ENCODE data around the gene RGL3. TPM values are rescaled to one million over a fixed set of nuclear protein-coding genes. Genes with fewer than 3 reads are reported as not detected.

Gene RGL3
- total RNA-seq, 1 donor from 2014 or later = 3.6 TPM

- H3K27ac ChIP-seq (ENCODE audit: low read depth, low read length) = no peak overlapping the region
Observed at GRCh38 chr19:11367528-11367927, 51.6 kb downstream of the RGL3 start.

GRCh38 chr19:11365557-11366117 lies 53.5 kb downstream of the RGL3 start:
- no peak for DNase-seq (ENCODE audit: low read depth)
- Histone ChIP-seq H3K27me3 (ENCODE audit: insufficient read depth, low read length) (no peaks in the 10 kb centered on the region), H3K27ac (ENCODE audit: low read depth, low read length) (no peak overlapping the region), H3K36me3 (ENCODE audit: insufficient read depth, low read length) (no peaks in the 10 kb centered on the region), H4K20me1 (ENCODE audit: insufficient read depth, low read length) (peaks cover 12% of the 10 kb centered on the region), H2AFZ (ENCODE audit: low read depth, low read length) (no peak overlapping the region), H3K4me2 (ENCODE audit: low read length) (no peak overlapping the region), H3K9me3 (ENCODE audit: insufficient read depth, low read depth, low read length) (no peaks in the 10 kb centered on the region), H3K4me3 (ENCODE audit: insufficient read depth, low read depth, low read length) (no peak overlapping the region), H3K79me2 (ENCODE audit: insufficient read depth, low read length) (no peaks in the 10 kb centered on the region), H3K9ac (ENCODE audit: low read length) (no peak overlapping the region), H3K4me1 (ENCODE audit: insufficient read depth, low read length) (no peaks in the 10 kb centered on the region)
- Mint-ChIP-seq H3K27ac (ENCODE audit: unreplicated experiment) (no peak overlapping the region), H3K36me3 (ENCODE audit: low read depth, unreplicated experiment) (peaks cover 18% of the 10 kb centered on the region), H3K4me1 (ENCODE audit: low read depth, unreplicated experiment) (no peaks in the 10 kb centered on the region), H3K27me3 (ENCODE audit: low read depth, unreplicated experiment) (no peaks in the 10 kb centered on the region), H3K9me3 (ENCODE audit: unreplicated experiment) (no peaks in the 10 kb centered on the region), H3K4me3 (ENCODE audit: unreplicated experiment) (no peak overlapping the region)
- TF ChIP-seq CTCF (IDR thresholded peaks at IDR 0.05; ENCODE audit: insufficient read depth, low read depth, low read length) = no peak
- no peak for TF ChIP-seq EZH2 (IDR thresholded peaks at IDR 0.05; ENCODE audit: insufficient read depth, low read length)
- no peak for FAIRE-seq

More at GRCh38 chr19:11367528-11367927, 51.6 kb downstream of the RGL3 start:
- Histone ChIP-seq H3K79me2 (ENCODE audit: insufficient read depth, low read length) (no peaks in the 10 kb centered on the region), H3K9ac (ENCODE audit: low read length) (no peak overlapping the region), H3K27me3 (ENCODE audit: insufficient read depth, low read length) (no peaks in the 10 kb centered on the region), H3K4me2 (ENCODE audit: low read length) (no peak overlapping the region), H3K9me3 (ENCODE audit: insufficient read depth, low read depth, low read length) (no peaks in the 10 kb centered on the region), H3K36me3 (ENCODE audit: insufficient read depth, low read length) (no peaks in the 10 kb centered on the region), H2AFZ (ENCODE audit: low read depth, low read length) (no peak overlapping the region), H4K20me1 (ENCODE audit: insufficient read depth, low read length) (peaks cover 7% of the 10 kb centered on the region), H3K4me3 (ENCODE audit: insufficient read depth, low read depth, low read length) (no peak overlapping the region), H3K4me1 (ENCODE audit: insufficient read depth, low read length) (no peaks in the 10 kb centered on the region)
- Mint-ChIP-seq H3K4me1 (ENCODE audit: low read depth, unreplicated experiment) (no peaks in the 10 kb centered on the region), H3K9me3 (ENCODE audit: unreplicated experiment) (no peaks in the 10 kb centered on the region), H3K36me3 (ENCODE audit: low read depth, unreplicated experiment) (peaks cover 15% of the 10 kb centered on the region), H3K27me3 (ENCODE audit: low read depth, unreplicated experiment) (no peaks in the 10 kb centered on the region), H3K27ac (ENCODE audit: unreplicated experiment) (no peak overlapping the region), H3K4me3 (ENCODE audit: unreplicated experiment) (no peak overlapping the region)
- FAIRE-seq (no peak), DNase-seq (ENCODE audit: low read depth) (no peak)
- TF ChIP-seq CTCF (IDR thresholded peaks at IDR 0.05; ENCODE audit: insufficient read depth, low read depth, low read length) (no peak), EZH2 (IDR thresholded peaks at IDR 0.05; ENCODE audit: insufficient read depth, low read length) (no peak)

GRCh38 chr19:11364935-11365334 lies 54.2 kb downstream of the RGL3 start:
- no peaks in the 10 kb centered on the region for H3K36me3 ChIP-seq (ENCODE audit: insufficient read depth, low read length)

More at GRCh38 chr19:11364935-11365334, 54.2 kb downstream of the RGL3 start:
- H3K9me3 Mint-ChIP-seq (ENCODE audit: unreplicated experiment) = no peaks in the 10 kb centered on the region
- Histone ChIP-seq H3K79me2 (ENCODE audit: insufficient read depth, low read length) (no peaks in the 10 kb centered on the region), H3K4me3 (ENCODE audit: insufficient read depth, low read depth, low read length) (no peak overlapping the region), H3K4me2 (ENCODE audit: low read length) (no peak overlapping the region), H3K9me3 (ENCODE audit: insufficient read depth, low read depth, low read length) (no peaks in the 10 kb centered on the region), H4K20me1 (ENCODE audit: insufficient read depth, low read length) (peaks cover 12% of the 10 kb centered on the region), H3K4me1 (ENCODE audit: insufficient read depth, low read length) (no peaks in the 10 kb centered on the region), H3K9ac (ENCODE audit: low read length) (no peak overlapping the region), H2AFZ (ENCODE audit: low read depth, low read length) (no peak overlapping the region), H3K27me3 (ENCODE audit: insufficient read depth, low read length) (no peaks in the 10 kb centered on the region), H3K27ac (ENCODE audit: low read depth, low read length) (no peak overlapping the region)
- TF ChIP-seq CTCF (IDR thresholded peaks at IDR 0.05; ENCODE audit: insufficient read depth, low read depth, low read length) (no peak), EZH2 (IDR thresholded peaks at IDR 0.05; ENCODE audit: insufficient read depth, low read length) (no peak)
- DNase-seq (ENCODE audit: low read depth) (no peak), FAIRE-seq (no peak)
- H3K4me3 Mint-ChIP-seq (ENCODE audit: unreplicated experiment) = no peak overlapping the region
- H3K4me1 Mint-ChIP-seq (ENCODE audit: low read depth, unreplicated experiment) = no peaks in the 10 kb centered on the region
- H3K36me3 Mint-ChIP-seq (ENCODE audit: low read depth, unreplicated experiment) = peaks cover 18% of the 10 kb centered on the region
- H3K27me3 Mint-ChIP-seq (ENCODE audit: low read depth, unreplicated experiment) = no peaks in the 10 kb centered on the region
- no peak overlapping the region for H3K27ac Mint-ChIP-seq (ENCODE audit: unreplicated experiment)

Measured in astrocyte (in vitro differentiated cells and primary cell).